ENCODE data around the gene CTXN3.

The CTXN3 gene

GRCh38 chr5:127649018-127649439 is at the start of gene CTXN3:
Gene CTXN3 (plus strand): TSS chr5:127649082. CDS start chr5:127657522, 8,440 bp downstream.
- no peak for DNase-seq

- DNase-seq = no peak
These were observed 49.6 kb upstream of the CTXN3 start for GRCh38 chr5:127599320-127599719.

GRCh38 chr5:127599847-127600246 is 49.0 kb upstream of the CTXN3 start:
- no peak for DNase-seq

- DNase-seq = no peak
These were observed 47.8 kb upstream of the CTXN3 start for GRCh38 chr5:127601111-127601510.

- no peak for DNase-seq
These were observed 47.3 kb upstream of the CTXN3 start for GRCh38 chr5:127601601-127602000.

- no peak for DNase-seq
These were observed 46.4 kb upstream of the CTXN3 start for GRCh38 chr5:127602481-127602880.

GRCh38 chr5:127602896-127603844 is 45.7 kb upstream of the CTXN3 start:
- no peak for DNase-seq

GRCh38 chr5:127608077-127608660 is 40.7 kb upstream of the CTXN3 start:
- no peak for DNase-seq

- DNase-seq = no peak
These were observed 39.9 kb upstream of the CTXN3 start for GRCh38 chr5:127609011-127609410.

GRCh38 chr5:127609957-127610356 is 38.9 kb upstream of the CTXN3 start:
- DNase-seq = no peak

- DNase-seq = no peak
These were observed 36.3 kb upstream of the CTXN3 start for GRCh38 chr5:127612441-127613141.

GRCh38 chr5:127615916-127616315 is 33.0 kb upstream of the CTXN3 start:
- no peak for DNase-seq

GRCh38 chr5:127619908-127620479 is 28.9 kb upstream of the CTXN3 start:
- DNase-seq = no peak

- DNase-seq = no peak
These were observed 27.1 kb upstream of the CTXN3 start for GRCh38 chr5:127621601-127622325.

- DNase-seq = no peak
These were observed 14.9 kb upstream of the CTXN3 start for GRCh38 chr5:127634007-127634406.

- DNase-seq = no peak
These were observed 9.1 kb upstream of the CTXN3 start for GRCh38 chr5:127639828-127640227.

- no peak for DNase-seq
These were observed 5.9 kb upstream of the CTXN3 start for GRCh38 chr5:127642949-127643348.

GRCh38 chr5:127643607-127644006 is 5.3 kb upstream of the CTXN3 start:
- no peak for DNase-seq

GRCh38 chr5:127645300-127645726 is 3.6 kb upstream of the CTXN3 start:
- DNase-seq = no peak

- DNase-seq = no peak
These were observed 1.4 kb upstream of the CTXN3 start for GRCh38 chr5:127647361-127647958.

GRCh38 chr5:127650022-127650421 is 1.1 kb downstream of the CTXN3 start:
- no peak for DNase-seq

GRCh38 chr5:127650649-127651048 is 1.8 kb downstream of the CTXN3 start:
- DNase-seq = no peak

Data from activated CD4-positive, alpha-beta T cell treated with anti-CD3 and anti-CD28 coated beads for 48 hours (primary cell).